Neural cell (in vitro differentiated cells): Measurements from ENCODE around the gene ARHGAP10. TPM values are rescaled to one million over a fixed set of nuclear protein-coding genes. Genes with fewer than 3 reads are reported as not detected.

ENCODE experiments used
- H2AFZ ChIP-seq: fragments of 200-600, 300-800 bp; sonication (generic), shearing (Covaris generic); 2 replicates; pipeline ENCODE4 v1.6.0; 2014; ENCODE audit warnings: low read depth, mild to moderate bottlenecking, antibody characterized with exemption, low read length, moderate library complexity
- H3F3A ChIP-seq: fragments of 200-600 bp; shearing (Covaris generic); 2 replicates; pipeline ENCODE4 v1.6.1; 2016; ENCODE audit warnings: mild to moderate bottlenecking, moderate library complexity, mixed read lengths, antibody characterized with exemption, low read length; ENCODE audit not compliant: insufficient read depth, poor library complexity, severe bottlenecking
- H3K27ac ChIP-seq: fragments of 200-600, 300-800 bp; sonication (generic), shearing (Covaris generic); 2 replicates; pipeline ENCODE4 v1.5.1; 2014; ENCODE audit warnings: mild to moderate bottlenecking, low read length, moderate library complexity
- H3K27me3 ChIP-seq: fragments of 300-800, 200-600 bp; sonication (generic), shearing (Covaris generic); 2 replicates; pipeline ENCODE4 v1.6.0; 2014; ENCODE audit warnings: mild to moderate bottlenecking, low read depth, low read length, moderate library complexity; ENCODE audit not compliant: insufficient read depth
- H3K36me3 ChIP-seq: fragments of 300-800, 200-600 bp; sonication (generic), shearing (Covaris generic); 2 replicates; pipeline ENCODE4 v1.5.1; 2014; ENCODE audit warnings: mild to moderate bottlenecking, antibody characterized with exemption, low read length, moderate library complexity; ENCODE audit not compliant: insufficient read depth
- H3K4me2 ChIP-seq: fragments of 300-800, 200-600 bp; sonication (generic), shearing (Covaris generic); 2 replicates; pipeline ENCODE4 v1.6.0; 2014; ENCODE audit warnings: mild to moderate bottlenecking, low read length
- H3K4me3 ChIP-seq: fragments of 300-800, 200-600 bp; sonication (generic), shearing (Covaris generic); 2 replicates; pipeline ENCODE4 v1.5.1; 2014; ENCODE audit warnings: mild to moderate bottlenecking, low read length, moderate library complexity
- H3K79me2 ChIP-seq: fragments of 200-600 bp; shearing (Covaris generic); replicated peaks from 2 replicates; pipeline ENCODE4 v1.6.0; 2014; ENCODE audit warnings: mild to moderate bottlenecking, low read length, moderate library complexity; ENCODE audit not compliant: insufficient read depth
- H3K9ac ChIP-seq: fragments of 300-800, 200-600 bp; sonication (generic), shearing (Covaris generic); 2 replicates; pipeline ENCODE4 v1.6.1; 2016; ENCODE audit warnings: mild to moderate bottlenecking, low read length, mixed read lengths
- H3K9me2 ChIP-seq: fragments of 200-600 bp; shearing (Covaris generic); 2 replicates; pipeline ENCODE4 v1.6.1; 2016; ENCODE audit warnings: mild to moderate bottlenecking, low read length, mixed read lengths; ENCODE audit not compliant: insufficient read depth
- H3K9me3 ChIP-seq: fragments of 200-600, 300-800 bp; sonication (generic), shearing (Covaris generic); 2 replicates; pipeline ENCODE4 v1.6.1; 2016; ENCODE audit warnings: mild to moderate bottlenecking, mixed run types, low read length, moderate library complexity, mixed read lengths
- H4K20me1 ChIP-seq: fragments of 200-600 bp; shearing (Covaris generic); 2 replicates; pipeline ENCODE4 v1.6.1; 2016; ENCODE audit warnings: mild to moderate bottlenecking, mixed run types; ENCODE audit not compliant: insufficient read depth
- EP300 ChIP-seq: fragments of 450-650 bp; conservative IDR thresholded peaks from 2 replicates; pipeline ENCODE4 v1.6.1; 2014; ENCODE audit warnings: antibody characterized with exemption, mild to moderate bottlenecking, moderate library complexity; ENCODE audit not compliant: poor library complexity, severe bottlenecking
- EZH2 ChIP-seq: fragments of 200-600, 300-800 bp; shearing (Covaris generic), sonication (generic); IDR thresholded peaks from 2 replicates; pipeline ENCODE4 v1.6.1; 2014; ENCODE audit warnings: antibody characterized with exemption, low read length, borderline replicate concordance, mild to moderate bottlenecking; ENCODE audit not compliant: insufficient read depth, poor library complexity, severe bottlenecking
- MXI1 ChIP-seq: fragments of 450-650 bp; conservative IDR thresholded peaks from 2 replicates; pipeline ENCODE4 v1.6.1; 2014; ENCODE audit warnings: antibody characterized with exemption, mild to moderate bottlenecking; ENCODE audit not compliant: poor library complexity, severe bottlenecking
- POLR2AphosphoS5 ChIP-seq: IDR thresholded peaks from 2 replicates; pipeline ENCODE4 v1.6.1; 2012
- RAD21 ChIP-seq: fragments of 450-650 bp; conservative IDR thresholded peaks from 2 replicates; pipeline ENCODE4 v1.6.1; 2014; ENCODE audit warnings: antibody characterized with exemption, mild to moderate bottlenecking, moderate library complexity
- SMC3 ChIP-seq: fragments of 450-650 bp; conservative IDR thresholded peaks from 2 replicates; pipeline ENCODE4 v1.6.1; 2014; ENCODE audit warnings: antibody characterized with exemption, mild to moderate bottlenecking, moderate library complexity; ENCODE audit not compliant: poor library complexity
- TAF1 ChIP-seq: IDR thresholded peaks from 2 replicates; pipeline ENCODE4 v1.6.1; 2012; ENCODE audit warnings: low read depth
- polyA plus RNA-seq: library from polyadenylated mRNA; depleted of rRNA; stranded (reverse); fragments of >200 nt; gene quantifications from 2 replicates; pipeline ENCODE4 v1.2.3, GENCODE V29; 2014
- TF ChIP-seq, protein P1 (sequence below): IDR thresholded peaks from 2 replicates; pipeline ENCODE4 v1.6.1; 2012; ENCODE audit warnings: borderline replicate concordance
- TF ChIP-seq, protein P2 (sequence below): fragments of 450-650 bp; IDR thresholded peaks from 2 replicates; pipeline ENCODE4 v1.5.1; 2014; ENCODE audit warnings: antibody characterized with exemption, mild to moderate bottlenecking, moderate library complexity; ENCODE audit not compliant: poor library complexity, severe bottlenecking

Gene ARHGAP10
- polyA plus RNA-seq, 1 donor from 2014 or later = 1.2 TPM

DNA sequence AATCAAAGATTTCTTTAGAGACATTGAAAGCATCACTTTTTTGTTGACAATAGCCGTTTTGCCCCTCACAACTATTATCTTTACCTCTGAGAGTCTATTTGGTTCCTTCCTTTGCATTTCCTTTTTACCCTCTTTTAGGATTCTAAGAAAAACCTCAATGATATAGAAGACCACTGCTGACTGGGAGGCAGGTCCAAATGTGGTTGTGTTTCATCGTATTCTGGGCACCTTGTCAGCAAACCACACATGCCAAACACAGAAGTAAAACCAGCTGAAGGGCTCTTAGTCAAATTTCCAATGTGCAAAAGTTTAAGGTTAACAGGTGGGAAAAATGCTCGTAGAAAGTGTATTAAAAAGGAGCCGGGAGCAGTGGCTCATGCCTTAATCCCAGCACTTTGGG is 42.8 kb upstream of the ARHGAP10 start:
- Histone ChIP-seq H3K4me3 (no peak overlapping the region), H2AFZ (no peak overlapping the region), H3K9me3 (no peaks in the 10 kb centered on the region), H3K9ac (no peak overlapping the region), H3K27me3 (no peaks in the 10 kb centered on the region), H3K36me3 (no peaks in the 10 kb centered on the region), H3F3A (no peaks in the 10 kb centered on the region), H3K4me2 (no peak overlapping the region), H3K9me2 (no peaks in the 10 kb centered on the region), H3K79me2 (no peaks in the 10 kb centered on the region), H4K20me1 (no peaks in the 10 kb centered on the region), H3K27ac (no peak overlapping the region)
- TF ChIP-seq MXI1 (no peak), EP300 (no peak), SMC3 (no peak), EZH2 (no peak), RAD21 (no peak), TAF1 (no peak)
- TF ChIP-seq, protein P1, sequence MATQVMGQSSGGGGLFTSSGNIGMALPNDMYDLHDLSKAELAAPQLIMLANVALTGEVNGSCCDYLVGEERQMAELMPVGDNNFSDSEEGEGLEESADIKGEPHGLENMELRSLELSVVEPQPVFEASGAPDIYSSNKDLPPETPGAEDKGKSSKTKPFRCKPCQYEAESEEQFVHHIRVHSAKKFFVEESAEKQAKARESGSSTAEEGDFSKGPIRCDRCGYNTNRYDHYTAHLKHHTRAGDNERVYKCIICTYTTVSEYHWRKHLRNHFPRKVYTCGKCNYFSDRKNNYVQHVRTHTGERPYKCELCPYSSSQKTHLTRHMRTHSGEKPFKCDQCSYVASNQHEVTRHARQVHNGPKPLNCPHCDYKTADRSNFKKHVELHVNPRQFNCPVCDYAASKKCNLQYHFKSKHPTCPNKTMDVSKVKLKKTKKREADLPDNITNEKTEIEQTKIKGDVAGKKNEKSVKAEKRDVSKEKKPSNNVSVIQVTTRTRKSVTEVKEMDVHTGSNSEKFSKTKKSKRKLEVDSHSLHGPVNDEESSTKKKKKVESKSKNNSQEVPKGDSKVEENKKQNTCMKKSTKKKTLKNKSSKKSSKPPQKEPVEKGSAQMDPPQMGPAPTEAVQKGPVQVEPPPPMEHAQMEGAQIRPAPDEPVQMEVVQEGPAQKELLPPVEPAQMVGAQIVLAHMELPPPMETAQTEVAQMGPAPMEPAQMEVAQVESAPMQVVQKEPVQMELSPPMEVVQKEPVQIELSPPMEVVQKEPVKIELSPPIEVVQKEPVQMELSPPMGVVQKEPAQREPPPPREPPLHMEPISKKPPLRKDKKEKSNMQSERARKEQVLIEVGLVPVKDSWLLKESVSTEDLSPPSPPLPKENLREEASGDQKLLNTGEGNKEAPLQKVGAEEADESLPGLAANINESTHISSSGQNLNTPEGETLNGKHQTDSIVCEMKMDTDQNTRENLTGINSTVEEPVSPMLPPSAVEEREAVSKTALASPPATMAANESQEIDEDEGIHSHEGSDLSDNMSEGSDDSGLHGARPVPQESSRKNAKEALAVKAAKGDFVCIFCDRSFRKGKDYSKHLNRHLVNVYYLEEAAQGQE = no peak
- TF ChIP-seq, protein P2, sequence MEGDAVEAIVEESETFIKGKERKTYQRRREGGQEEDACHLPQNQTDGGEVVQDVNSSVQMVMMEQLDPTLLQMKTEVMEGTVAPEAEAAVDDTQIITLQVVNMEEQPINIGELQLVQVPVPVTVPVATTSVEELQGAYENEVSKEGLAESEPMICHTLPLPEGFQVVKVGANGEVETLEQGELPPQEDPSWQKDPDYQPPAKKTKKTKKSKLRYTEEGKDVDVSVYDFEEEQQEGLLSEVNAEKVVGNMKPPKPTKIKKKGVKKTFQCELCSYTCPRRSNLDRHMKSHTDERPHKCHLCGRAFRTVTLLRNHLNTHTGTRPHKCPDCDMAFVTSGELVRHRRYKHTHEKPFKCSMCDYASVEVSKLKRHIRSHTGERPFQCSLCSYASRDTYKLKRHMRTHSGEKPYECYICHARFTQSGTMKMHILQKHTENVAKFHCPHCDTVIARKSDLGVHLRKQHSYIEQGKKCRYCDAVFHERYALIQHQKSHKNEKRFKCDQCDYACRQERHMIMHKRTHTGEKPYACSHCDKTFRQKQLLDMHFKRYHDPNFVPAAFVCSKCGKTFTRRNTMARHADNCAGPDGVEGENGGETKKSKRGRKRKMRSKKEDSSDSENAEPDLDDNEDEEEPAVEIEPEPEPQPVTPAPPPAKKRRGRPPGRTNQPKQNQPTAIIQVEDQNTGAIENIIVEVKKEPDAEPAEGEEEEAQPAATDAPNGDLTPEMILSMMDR = no peak

DNA sequence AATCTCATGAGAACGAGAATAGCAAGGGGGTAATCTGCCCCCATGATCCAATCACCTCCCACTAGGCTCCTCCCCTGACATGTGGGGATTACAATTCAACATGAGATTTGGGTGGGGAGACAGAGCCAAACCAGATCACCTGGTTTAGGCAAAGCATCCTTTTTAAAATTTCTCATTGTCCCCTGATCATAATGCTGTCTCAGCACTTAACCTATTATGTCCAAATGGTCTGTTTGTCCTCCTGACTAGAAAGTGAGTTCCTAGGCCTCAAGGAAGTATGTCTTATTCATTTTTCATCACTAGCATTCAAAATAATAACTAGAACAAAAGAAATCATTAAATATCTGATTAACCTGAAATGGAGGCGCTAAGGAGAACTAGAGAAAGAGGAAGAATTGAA is 40.1 kb upstream of the ARHGAP10 start:
- Histone ChIP-seq H3K9me2 (no peaks in the 10 kb centered on the region), H3K9me3 (no peaks in the 10 kb centered on the region), H3K9ac (no peak overlapping the region), H3K4me3 (no peak overlapping the region), H3K79me2 (no peaks in the 10 kb centered on the region), H3K27ac (no peak overlapping the region), H3K36me3 (no peaks in the 10 kb centered on the region), H2AFZ (no peak overlapping the region), H4K20me1 (no peaks in the 10 kb centered on the region), H3F3A (no peaks in the 10 kb centered on the region), H3K27me3 (no peaks in the 10 kb centered on the region), H3K4me2 (no peak overlapping the region)
- TF ChIP-seq RAD21 (no peak), TAF1 (no peak), POLR2AphosphoS5 (no peak), SMC3 (no peak), MXI1 (no peak), EZH2 (no peak), EP300 (no peak)
- TF ChIP-seq, protein P2 = no peak
- TF ChIP-seq, protein P1 = no peak
